K562 (cell line): Measurements from ENCODE around the gene LTA. TPM values are rescaled to one million over a fixed set of nuclear protein-coding genes. Genes with fewer than 3 reads are reported as not detected.

ENCODE experiments used
- BCOR ChIP-seq: fragments of 450-650 bp; IDR thresholded peaks from 2 replicates; pipeline ENCODE4 v1.6.1; 2016
- CEBPB ChIP-seq: fragments of 450-650 bp; IDR thresholded peaks from 2 replicates; pipeline ENCODE4 v1.6.1; 2016; ENCODE audit warnings: missing genetic modification characterization, missing compliant biosample characterization
- COPS2 ChIP-seq: fragments of 450-650 bp; conservative IDR thresholded peaks from 2 replicates; pipeline ENCODE4 v1.6.1; 2016; ENCODE audit warnings: mild to moderate bottlenecking, moderate library complexity
- EP300 ChIP-seq: IDR thresholded peaks from 2 replicates; pipeline ENCODE4 v1.6.1; 2012; ENCODE audit warnings: low read length, improper control_type of control experiment
- ILK ChIP-seq: fragments of 450-650 bp; IDR thresholded peaks from 2 replicates; pipeline ENCODE4 v1.6.1; 2016; ENCODE audit warnings: missing genetic modification characterization, low read depth, mild to moderate bottlenecking, missing compliant biosample characterization, moderate library complexity, borderline replicate concordance
- MEIS2 ChIP-seq: fragments of 450-650 bp; IDR thresholded peaks from 2 replicates; pipeline ENCODE4 v1.6.1; 2014; ENCODE audit warnings: mild to moderate bottlenecking; ENCODE audit not compliant: partially characterized antibody
- NCOA1 ChIP-seq: fragments of 450-650 bp; IDR thresholded peaks from 2 replicates; pipeline ENCODE4 v1.6.1; 2016; ENCODE audit warnings: low read depth
- NEUROD1 ChIP-seq: fragments of 150-350 bp; IDR thresholded peaks from 2 replicates; pipeline ENCODE4 v1.6.1; 2014; ENCODE audit warnings: borderline replicate concordance, low read length, low read depth; ENCODE audit not compliant: partially characterized antibody
- NR4A1 ChIP-seq, 2 experiments: fragments of 250-450 bp in 1 of 2; fragments of 450-650 bp in 1 of 2; sonication (Bioruptor Pico) in 1 of 2; IDR thresholded peaks; 2 replicates each; pipeline versions ENCODE4 v1.4.0 to v1.6.1; 2016 to 2020; ENCODE audit warnings: mild to moderate bottlenecking in 2 of 2, missing compliant biosample characterization in 1 of 2, missing genetic modification characterization in 1 of 2, moderate library complexity in 1 of 2
- PHF8 ChIP-seq: fragments of 200-600 bp; sonication (generic); IDR thresholded peaks from 2 replicates; pipeline ENCODE4 v1.6.1; 2012; ENCODE audit warnings: mixed run types, mild to moderate bottlenecking, inconsistent platforms, low read length, moderate library complexity, borderline replicate concordance
- POLR2AphosphoS5 ChIP-seq: IDR thresholded peaks from 2 replicates; pipeline ENCODE4 v1.6.1; 2011; ENCODE audit warnings: mild to moderate bottlenecking, low read depth, low read length, moderate library complexity; ENCODE audit not compliant: control insufficient read depth, insufficient read depth
- ZNF121 ChIP-seq: sonication (generic); formaldehyde crosslinking; conservative IDR thresholded peaks from 2 replicates; pipeline ENCODE4 v1.8.0; 2022; ENCODE audit warnings: missing genetic modification reagents
- ZNF324 ChIP-seq: fragments of 250-450 bp; sonication (Bioruptor Pico); IDR thresholded peaks from 2 replicates; pipeline ENCODE4 v1.4.0; 2020; ENCODE audit warnings: mild to moderate bottlenecking
- ZNF785 ChIP-seq: fragments of 250-450 bp; sonication (Bioruptor Pico); IDR thresholded peaks from 2 replicates; pipeline ENCODE4 v1.4.0; 2020; ENCODE audit warnings: mild to moderate bottlenecking
- ZSCAN29 ChIP-seq: fragments of 450-650 bp; IDR thresholded peaks from 2 replicates; pipeline ENCODE4 v1.6.1; 2017
- polyA plus RNA-seq, 8 experiments: library from polyadenylated mRNA; depleted of rRNA in 4 of 8; stranded (reverse) in 5 of 8; unstranded in 3 of 8; fragments of >200 nt; fragmentation: Nextera tagmentation in 2 of 8; fragmentation: Illumina TruSeq in 1 of 8; extraction: Ambion mirVana in 2 of 8; extraction: Trizol in 1 of 8; gene quantifications; 2 replicates each; pipeline versions ENCODE4 v1.2.1 to v1.2.3, GENCODE V29; 2011 to 2014; ENCODE audit warnings: inconsistent platforms in 1 of 8, missing spikeins in 1 of 8
- total RNA-seq, 7 experiments: library from RNA; depleted of rRNA in 6 of 7; stranded (reverse); fragments of >200 nt in 6 of 7; fragmentation: Illumina TruSeq in 2 of 7; extraction: Trizol in 2 of 7; gene quantifications; 2 replicates each; pipeline versions ENCODE4 v1.2.1 to v1.2.3, GENCODE V29; 2011 to 2021; ENCODE audit warnings: low replicate concordance in 1 of 7
- TF ChIP-seq, protein P1 (sequence below): fragments of 450-650 bp; IDR thresholded peaks from 2 replicates; pipeline ENCODE4 v1.6.1; 2016; ENCODE audit warnings: mild to moderate bottlenecking
- TF ChIP-seq, protein P2 (sequence below): fragments of 250-450 bp; sonication (Bioruptor Pico); IDR thresholded peaks from 2 replicates; pipeline ENCODE4 v1.5.1; 2021; ENCODE audit warnings: mild to moderate bottlenecking
- TF ChIP-seq, protein P3 (sequence below): IDR thresholded peaks from 3 replicates; pipeline ENCODE4 v1.6.1; 2011; ENCODE audit warnings: borderline replicate concordance, mild to moderate bottlenecking; ENCODE audit not compliant: insufficient read length, insufficient read depth
- TF ChIP-seq, protein P4 (sequence below): IDR thresholded peaks from 2 replicates; pipeline ENCODE4 v1.6.1; 2016; ENCODE audit warnings: missing genetic modification characterization, missing compliant biosample characterization
- TF ChIP-seq, protein P5 (sequence below): fragments of 450-650 bp; formaldehyde crosslinking; conservative IDR thresholded peaks from 2 replicates; pipeline ENCODE4 v1.4.0; 2022; ENCODE audit warnings: mild to moderate bottlenecking, missing genetic modification characterization

Gene LTA
- total and polyA plus RNA-seq, 9 of the 15 experiments (the other 6 are each of a cell fraction or from before 2014, with no cell fraction given): 0.80 TPM; not detected in 8

DNA sequence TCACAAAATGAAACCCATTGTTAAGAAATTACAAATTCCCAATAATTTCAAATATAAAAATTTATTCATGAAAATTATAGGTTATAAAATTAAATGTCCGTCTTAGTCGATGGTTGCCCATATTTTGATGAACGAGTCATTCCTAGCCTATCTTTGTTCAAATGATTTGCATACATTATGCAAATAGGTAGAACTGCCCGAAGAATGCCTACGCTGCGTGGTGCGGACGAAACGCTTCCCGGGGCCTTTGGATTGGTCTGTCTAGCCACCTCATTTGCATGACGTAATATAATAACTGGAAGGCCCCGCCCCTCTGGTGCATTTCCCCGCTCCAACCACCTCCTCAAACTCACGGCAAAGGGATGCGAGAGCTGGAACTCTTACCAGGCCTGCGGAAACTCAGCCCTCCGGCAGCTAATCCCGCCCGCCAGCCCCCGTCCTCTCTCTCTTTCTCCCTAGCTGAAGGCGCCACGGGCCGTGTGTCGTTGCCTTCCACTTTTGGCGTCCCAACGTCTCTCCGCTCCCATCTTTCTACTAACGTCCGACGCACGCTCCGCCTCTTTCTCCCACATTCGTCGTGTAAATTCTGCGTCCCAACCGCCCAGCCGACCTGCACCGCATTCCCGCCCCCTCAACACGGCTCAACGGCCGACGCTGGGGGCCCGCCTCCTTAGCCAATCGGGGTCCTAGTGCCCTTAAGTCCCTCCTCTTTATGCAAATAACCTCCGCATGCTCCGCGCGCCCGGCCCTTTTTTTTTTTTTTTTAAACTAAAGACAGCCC is 47.9 kb downstream of the LTA start (continued):
- TF ChIP-seq NEUROD1 (no peak), CEBPB (tag) (peak; percentile 89), PHF8 (peak; percentile 90), ZSCAN29 (no peak), MEIS2 (peak; percentile 6), EP300 (peak; percentile 71), NR4A1 (CRISPR knock-in tag; IDR thresholded peaks at IDR 0.05) (peak; percentile 96), NR4A1 (tag; IDR thresholded peaks at IDR 0.05) (no peak; the same call in 1 of the 2 replicates), ZNF785 (CRISPR knock-in tag) (no peak), ZNF121 (CRISPR knock-in tag) (no peak), ILK (tag) (no peak), ZNF324 (CRISPR knock-in tag) (peak; percentile 17; the same call in 1 of the 2 replicates), COPS2 (no peak), BCOR (peak; percentile 17; the same call in 1 of the 2 replicates), POLR2AphosphoS5 (peak; percentile 82), NCOA1 (peak; percentile 86; the same call in 1 of the 2 replicates)
- TF ChIP-seq, protein P1, sequence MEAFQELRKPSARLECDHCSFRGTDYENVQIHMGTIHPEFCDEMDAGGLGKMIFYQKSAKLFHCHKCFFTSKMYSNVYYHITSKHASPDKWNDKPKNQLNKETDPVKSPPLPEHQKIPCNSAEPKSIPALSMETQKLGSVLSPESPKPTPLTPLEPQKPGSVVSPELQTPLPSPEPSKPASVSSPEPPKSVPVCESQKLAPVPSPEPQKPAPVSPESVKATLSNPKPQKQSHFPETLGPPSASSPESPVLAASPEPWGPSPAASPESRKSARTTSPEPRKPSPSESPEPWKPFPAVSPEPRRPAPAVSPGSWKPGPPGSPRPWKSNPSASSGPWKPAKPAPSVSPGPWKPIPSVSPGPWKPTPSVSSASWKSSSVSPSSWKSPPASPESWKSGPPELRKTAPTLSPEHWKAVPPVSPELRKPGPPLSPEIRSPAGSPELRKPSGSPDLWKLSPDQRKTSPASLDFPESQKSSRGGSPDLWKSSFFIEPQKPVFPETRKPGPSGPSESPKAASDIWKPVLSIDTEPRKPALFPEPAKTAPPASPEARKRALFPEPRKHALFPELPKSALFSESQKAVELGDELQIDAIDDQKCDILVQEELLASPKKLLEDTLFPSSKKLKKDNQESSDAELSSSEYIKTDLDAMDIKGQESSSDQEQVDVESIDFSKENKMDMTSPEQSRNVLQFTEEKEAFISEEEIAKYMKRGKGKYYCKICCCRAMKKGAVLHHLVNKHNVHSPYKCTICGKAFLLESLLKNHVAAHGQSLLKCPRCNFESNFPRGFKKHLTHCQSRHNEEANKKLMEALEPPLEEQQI: no peak
- TF ChIP-seq, protein P2, sequence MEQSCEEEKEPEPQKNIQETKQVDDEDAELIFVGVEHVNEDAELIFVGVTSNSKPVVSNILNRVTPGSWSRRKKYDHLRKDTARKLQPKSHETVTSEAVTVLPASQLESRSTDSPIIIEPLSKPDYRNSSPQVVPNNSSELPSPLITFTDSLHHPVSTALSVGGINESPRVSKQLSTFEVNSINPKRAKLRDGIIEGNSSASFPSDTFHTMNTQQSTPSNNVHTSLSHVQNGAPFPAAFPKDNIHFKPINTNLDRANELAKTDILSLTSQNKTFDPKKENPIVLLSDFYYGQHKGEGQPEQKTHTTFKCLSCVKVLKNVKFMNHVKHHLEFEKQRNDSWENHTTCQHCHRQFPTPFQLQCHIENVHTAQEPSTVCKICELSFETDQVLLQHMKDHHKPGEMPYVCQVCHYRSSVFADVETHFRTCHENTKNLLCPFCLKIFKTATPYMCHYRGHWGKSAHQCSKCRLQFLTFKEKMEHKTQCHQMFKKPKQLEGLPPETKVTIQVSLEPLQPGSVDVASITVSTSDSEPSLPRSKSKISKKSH (CRISPR knock-in tag): no peak
- TF ChIP-seq, protein P3, sequence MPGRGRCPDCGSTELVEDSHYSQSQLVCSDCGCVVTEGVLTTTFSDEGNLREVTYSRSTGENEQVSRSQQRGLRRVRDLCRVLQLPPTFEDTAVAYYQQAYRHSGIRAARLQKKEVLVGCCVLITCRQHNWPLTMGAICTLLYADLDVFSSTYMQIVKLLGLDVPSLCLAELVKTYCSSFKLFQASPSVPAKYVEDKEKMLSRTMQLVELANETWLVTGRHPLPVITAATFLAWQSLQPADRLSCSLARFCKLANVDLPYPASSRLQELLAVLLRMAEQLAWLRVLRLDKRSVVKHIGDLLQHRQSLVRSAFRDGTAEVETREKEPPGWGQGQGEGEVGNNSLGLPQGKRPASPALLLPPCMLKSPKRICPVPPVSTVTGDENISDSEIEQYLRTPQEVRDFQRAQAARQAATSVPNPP: no peak
- TF ChIP-seq, protein P4, sequence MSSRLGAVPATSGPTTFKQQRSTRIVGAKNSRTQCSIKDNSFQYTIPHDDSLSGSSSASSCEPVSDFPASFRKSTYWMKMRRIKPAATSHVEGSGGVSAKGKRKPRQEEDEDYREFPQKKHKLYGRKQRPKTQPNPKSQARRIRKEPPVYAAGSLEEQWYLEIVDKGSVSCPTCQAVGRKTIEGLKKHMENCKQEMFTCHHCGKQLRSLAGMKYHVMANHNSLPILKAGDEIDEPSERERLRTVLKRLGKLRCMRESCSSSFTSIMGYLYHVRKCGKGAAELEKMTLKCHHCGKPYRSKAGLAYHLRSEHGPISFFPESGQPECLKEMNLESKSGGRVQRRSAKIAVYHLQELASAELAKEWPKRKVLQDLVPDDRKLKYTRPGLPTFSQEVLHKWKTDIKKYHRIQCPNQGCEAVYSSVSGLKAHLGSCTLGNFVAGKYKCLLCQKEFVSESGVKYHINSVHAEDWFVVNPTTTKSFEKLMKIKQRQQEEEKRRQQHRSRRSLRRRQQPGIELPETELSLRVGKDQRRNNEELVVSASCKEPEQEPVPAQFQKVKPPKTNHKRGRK: no peak
- TF ChIP-seq, protein P5, sequence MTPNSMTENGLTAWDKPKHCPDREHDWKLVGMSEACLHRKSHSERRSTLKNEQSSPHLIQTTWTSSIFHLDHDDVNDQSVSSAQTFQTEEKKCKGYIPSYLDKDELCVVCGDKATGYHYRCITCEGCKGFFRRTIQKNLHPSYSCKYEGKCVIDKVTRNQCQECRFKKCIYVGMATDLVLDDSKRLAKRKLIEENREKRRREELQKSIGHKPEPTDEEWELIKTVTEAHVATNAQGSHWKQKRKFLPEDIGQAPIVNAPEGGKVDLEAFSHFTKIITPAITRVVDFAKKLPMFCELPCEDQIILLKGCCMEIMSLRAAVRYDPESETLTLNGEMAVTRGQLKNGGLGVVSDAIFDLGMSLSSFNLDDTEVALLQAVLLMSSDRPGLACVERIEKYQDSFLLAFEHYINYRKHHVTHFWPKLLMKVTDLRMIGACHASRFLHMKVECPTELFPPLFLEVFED (CRISPR knock-in tag): peak; percentile 97
